HepG2 (cell line): Measurements from ENCODE around the gene AGFG1. TPM values are rescaled to one million over a fixed set of nuclear protein-coding genes. Genes with fewer than 3 reads are reported as not detected.

Experiments used
- ATAC-seq: fragments of 200-7000 bp; cut with Tn5 transposase; 3 replicates; pipeline ENCODE4 v1.9.1; 2020; ENCODE audit warnings: mild to moderate bottlenecking, moderate library complexity
- BruUV-seq: library from RNA; stranded (reverse); fragments of 400-500 nt; replicated peaks from 2 replicates; lab custom pipeline; 2021; lab: Mats Ljungman, UMichigan
- CTCF ChIA-PET: fragments of 300-600 bp; formaldehyde crosslinking; extraction: SDS; loops from one replicate; lab custom pipeline; 2021; ENCODE audit warnings: low total read pairs, inconsistent platforms, low intra/inter-chr PET ratio; lab: Yijun Ruan, JAX
- POLR2A ChIA-PET: fragments of 350-600 bp; sonication (Branson Sonifier 250); formaldehyde crosslinking; loops from one replicate; lab custom pipeline; 2020; ENCODE audit warnings: antibody characterized with exemption, inconsistent platforms; lab: Yijun Ruan, JAX
- DNase-seq: peaks from one replicate; pipeline ENCODE4 v3.0.0-alpha.2; 2015; ENCODE audit warnings: low spot score
- FAIRE-seq: peaks from 3 replicates; lab custom pipeline; 2011; peaks lifted over from hg19 to GRCh38; lab: Jason Lieb, UNC
- H2AFZ ChIP-seq: one replicate; pipeline ENCODE4 v1.6.1; 2011; ENCODE audit warnings: low read length, inconsistent platforms
- H3K27ac ChIP-seq: fragments of 300-600 bp; 3 replicates; pipeline ENCODE4 v1.8.0; 2011; ENCODE audit warnings: mixed run types, mild to moderate bottlenecking, mixed read lengths, low read length, inconsistent platforms; ENCODE audit not compliant: insufficient read depth; ENCODE audit errors: extremely low read length
- H3K27me3 ChIP-seq, 2 experiments: fragments of 200-600 bp in 1 of 2; 2 replicates in 1 of 2; 3 replicates in 1 of 2; pipeline versions ENCODE4 v1.6.0 to v1.8.0; 2011; ENCODE audit warnings: low read length in 2 of 2, mild to moderate bottlenecking in 2 of 2, moderate library complexity in 2 of 2, inconsistent platforms in 1 of 2; ENCODE audit not compliant: insufficient read depth in 2 of 2, control insufficient read depth in 1 of 2
- H3K36me3 ChIP-seq, 2 experiments: fragments of 200-600 bp in 1 of 2; replicated peaks in 1 of 2; 2 replicates in 1 of 2; 3 replicates in 1 of 2; pipeline versions ENCODE4 v1.5.1 to v1.8.0; 2011; ENCODE audit warnings: low read length in 2 of 2, inconsistent platforms in 1 of 2; ENCODE audit not compliant: insufficient read depth in 2 of 2, control insufficient read depth in 1 of 2
- H3K4me1 ChIP-seq: 2 replicates; pipeline ENCODE4 v1.5.1; 2012; ENCODE audit warnings: low read length, inconsistent platforms; ENCODE audit not compliant: insufficient read depth
- H3K4me2 ChIP-seq: 2 replicates; pipeline ENCODE4 v1.6.0; 2011; ENCODE audit warnings: low read depth, low read length, inconsistent platforms
- H3K4me3 ChIP-seq, 3 experiments: fragments of 200-600 bp in 1 of 3; sonication (generic), shearing (Covaris generic) in 1 of 3; replicated peaks in 1 of 3; 2 replicates each; pipeline ENCODE4 v1.5.1; 2011 to 2016; ENCODE audit warnings: low read length in 3 of 3, inconsistent platforms in 2 of 3, low read depth in 2 of 3, mild to moderate bottlenecking in 2 of 3, control low read depth in 1 of 3, mixed read lengths in 1 of 3; ENCODE audit not compliant: insufficient read depth in 1 of 3
- H3K79me2 ChIP-seq: one replicate; pipeline ENCODE4 v1.6.1; 2011; ENCODE audit warnings: low read length, inconsistent platforms; ENCODE audit not compliant: insufficient read depth
- H3K9ac ChIP-seq: 2 replicates; pipeline ENCODE4 v1.6.0; 2011; ENCODE audit warnings: mild to moderate bottlenecking, low read depth, low read length, inconsistent platforms; ENCODE audit not compliant: insufficient read depth
- H3K9me3 ChIP-seq: 2 replicates; pipeline ENCODE4 v1.5.1; 2012; ENCODE audit warnings: mild to moderate bottlenecking, low read length
- H4K20me1 ChIP-seq: 2 replicates; pipeline ENCODE4 v1.6.0; 2011; ENCODE audit warnings: inconsistent platforms, mild to moderate bottlenecking, low read length, moderate library complexity; ENCODE audit not compliant: insufficient read depth
- AGO2 ChIP-seq: fragments of 200-400 bp; formaldehyde crosslinking; optimal IDR thresholded peaks from 2 replicates; pipeline ENCODE3; 2017; ENCODE audit warnings: mild to moderate bottlenecking, low read depth, low read length, moderate library complexity
- CEBPB ChIP-seq: IDR thresholded peaks from 2 replicates; pipeline ENCODE4 v1.6.1; 2011; ENCODE audit warnings: low read depth, low read length, improper control_type of control experiment, borderline replicate concordance
- NCOA2 ChIP-seq: sonication (generic); formaldehyde crosslinking; IDR thresholded peaks from 2 replicates; pipeline ENCODE4 v1.8.0; 2022; ENCODE audit warnings: inconsistent platforms
- PCBP2 ChIP-seq: fragments of 200-400 bp; formaldehyde crosslinking; optimal IDR thresholded peaks from 2 replicates; pipeline ENCODE3; 2018; ENCODE audit warnings: low read length, low read depth; ENCODE audit not compliant: poor library complexity, severe bottlenecking
- STAG1 ChIP-seq: sonication (generic); formaldehyde crosslinking; IDR thresholded peaks from 2 replicates; pipeline ENCODE4 v1.4.0; 2020; ENCODE audit warnings: missing genetic modification reagents
- SYNCRIP ChIP-seq: fragments of 200-400 bp; formaldehyde crosslinking; IDR thresholded peaks from 2 replicates; pipeline ENCODE4 v1.6.1; 2018; ENCODE audit warnings: mild to moderate bottlenecking, low read depth, low read length; ENCODE audit not compliant: insufficient read depth
- USF2 ChIP-seq, 2 experiments: sonication (generic) in 1 of 2; formaldehyde crosslinking in 1 of 2; IDR thresholded peaks; 2 replicates each; pipeline versions ENCODE4 v1.5.1 to v1.6.1; 2011 to 2020; ENCODE audit warnings: borderline replicate concordance in 1 of 2, low read depth in 1 of 2, low read length in 1 of 2, mild to moderate bottlenecking in 1 of 2, missing genetic modification reagents in 1 of 2, moderate library complexity in 1 of 2
- ZNF788 ChIP-seq: sonication (generic); formaldehyde crosslinking; IDR thresholded peaks from 2 replicates; pipeline ENCODE4 v1.5.0; 2020; ENCODE audit warnings: mild to moderate bottlenecking, missing genetic modification reagents, borderline replicate concordance
- WGBS: methylation state at CpG from one replicate; pipeline ENCODE4 v1.1.6; 2017; ENCODE audit warnings: low lambda C conversion rate; 5-methylcytosine and 5-hydroxymethylcytosine counted together
- in situ Hi-C: cut with HindIII; loops from 2 replicates; pipeline ENCODE4 v1.10.0; 2017; ENCODE audit warnings: low pct_unique_long_range_greater_than_20kb; ENCODE audit not compliant: extremely low pct_ligation_motif_present
- intact Hi-C: fragments of 100-400 bp; cut with micrococcal nuclease; formaldehyde crosslinking; loops from one replicate; pipeline ENCODE4 v1.10.0; 2022; ENCODE audit not compliant: unreplicated experiment
- polyA plus RNA-seq, 8 experiments: library from polyadenylated mRNA; depleted of rRNA in 3 of 8; stranded (reverse) in 7 of 8; unstranded in 1 of 8; fragments of >200 nt; fragmentation: Illumina TruSeq in 4 of 8; extraction: Trizol in 4 of 8; gene quantifications; 2 replicates each; pipeline versions ENCODE4 v1.2.1 to v1.2.3, GENCODE V29; 2011 to 2016; ENCODE audit warnings: low read depth in 4 of 8, missing spikeins in 1 of 8, mixed read lengths in 1 of 8; ENCODE audit not compliant: insufficient read depth in 1 of 8
- total RNA-seq, 5 experiments: library from RNA; depleted of rRNA; stranded (reverse); fragments of >200 nt; fragmentation: Illumina TruSeq; extraction: Trizol; gene quantifications; 2 replicates each; pipeline ENCODE4 v1.2.3, GENCODE V29; 2016; ENCODE audit warnings: low read depth in 1 of 5
- TF ChIP-seq, protein P1 (sequence below): sonication (generic); formaldehyde crosslinking; IDR thresholded peaks from 2 replicates; pipeline ENCODE4 v1.5.0; 2020; ENCODE audit warnings: mild to moderate bottlenecking, missing genetic modification reagents, moderate library complexity

The AGFG1 gene
- total and polyA plus RNA-seq, 2 of the 13 experiments (the other 11 are each of a cell fraction or from before 2014, with no cell fraction given): 145 to 168 TPM

DNA sequence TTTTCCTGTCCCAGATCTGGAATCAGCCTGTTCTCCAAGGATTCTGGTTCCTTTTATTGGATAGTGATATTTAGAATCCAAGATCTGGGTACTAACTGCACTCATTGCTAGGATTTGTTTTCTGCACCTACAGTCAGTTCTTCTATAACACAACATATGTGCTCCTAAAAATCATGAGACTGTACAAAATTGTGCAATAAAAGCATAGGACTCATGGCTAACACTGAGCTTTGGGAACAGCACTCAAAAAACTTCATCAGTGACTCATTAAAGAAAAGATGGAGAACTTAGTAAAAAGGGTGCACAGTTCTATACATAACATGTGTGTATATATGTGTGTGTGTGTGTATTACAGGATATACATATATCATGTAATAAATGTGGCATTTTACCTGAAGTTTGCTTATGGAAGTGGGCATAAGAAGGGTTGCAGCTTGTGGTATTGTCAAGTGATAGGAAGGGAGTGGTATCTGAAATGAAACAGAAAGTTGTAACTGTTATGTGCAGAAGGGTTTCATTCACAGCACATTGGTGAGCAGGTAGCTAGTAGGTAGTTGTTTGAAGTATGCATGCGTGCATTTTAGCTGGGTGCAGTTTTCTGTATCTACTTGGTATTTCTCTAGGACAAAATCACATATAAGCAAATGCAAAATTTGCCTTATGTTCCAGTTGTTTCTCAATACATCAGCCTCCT lies 120.9 kb downstream of the AGFG1 start:
- BruUV-seq: no TSS peak
- Histone ChIP-seq H3K27me3 (peaks cover 0 to 5% of the 10 kb centered on the region in 2 experiments; a peak in 1 of 5 replicates), H4K20me1 (no peaks in the 10 kb centered on the region), H3K27ac (no peak overlapping the region), H3K79me2 (no peaks in the 10 kb centered on the region), H3K4me2 (no peak overlapping the region), H3K9me3 (no peaks in the 10 kb centered on the region), H3K4me3 (no peak overlapping the region), H3K4me1 (peaks cover 4% of the 10 kb centered on the region; the same call in 1 of the 2 replicates), H3K9ac (no peak overlapping the region), H3K36me3 (no peaks in the 10 kb centered on the region), H2AFZ (no peak overlapping the region)
- DNase-seq: no peak
- CTCF ChIA-PET: no interaction called here
- WGBS: 50% methylated on average over 1 of the region's 1 CpG
- POLR2A ChIA-PET: no interaction called here
- ATAC-seq: no peak
- intact Hi-C loops (no loop called here), in situ Hi-C loops (no loop called here)
- TF ChIP-seq CEBPB (peak; percentile 53; the same call in 1 of the 2 replicates), ZNF788 (CRISPR knock-in tag) (no peak)
- FAIRE-seq: no peak

GRCh38 chr2:227595797-227596196 lies 123.8 kb downstream of the AGFG1 start:
- intact Hi-C loops (no loop called here), in situ Hi-C loops (no loop called here)
- Histone ChIP-seq H3K9ac (no peak overlapping the region), H4K20me1 (no peaks in the 10 kb centered on the region), H3K27me3 (peaks cover 0 to 5% of the 10 kb centered on the region in 2 experiments; a peak in 1 of 5 replicates), H3K4me1 (peaks cover 7% of the 10 kb centered on the region; the same call in 1 of the 2 replicates), H3K4me3 (no peak overlapping the region), H3K9me3 (no peaks in the 10 kb centered on the region), H3K4me2 (no peak overlapping the region), H3K79me2 (no peaks in the 10 kb centered on the region), H3K36me3 (no peaks in the 10 kb centered on the region), H3K27ac (no peak overlapping the region), H2AFZ (peak overlapping the region; percentile 37)
- FAIRE-seq (no peak), ATAC-seq (peak; percentile 72), DNase-seq (no peak)
- CTCF ChIA-PET: no interaction called here
- TF ChIP-seq AGO2 (no peak), USF2 (IDR thresholded peaks at IDR 0.05; ENCODE audit: low read depth, low read length) (no peak), USF2 (CRISPR knock-in tag; IDR thresholded peaks at IDR 0.05; ENCODE audit: borderline replicate concordance) (no peak), STAG1 (CRISPR knock-in tag) (peak; percentile 6; the same call in 1 of the 2 replicates), PCBP2 (no peak), ZNF788 (CRISPR knock-in tag) (no peak), NCOA2 (CRISPR knock-in tag) (no peak), SYNCRIP (no peak)
- TF ChIP-seq, protein P1, sequence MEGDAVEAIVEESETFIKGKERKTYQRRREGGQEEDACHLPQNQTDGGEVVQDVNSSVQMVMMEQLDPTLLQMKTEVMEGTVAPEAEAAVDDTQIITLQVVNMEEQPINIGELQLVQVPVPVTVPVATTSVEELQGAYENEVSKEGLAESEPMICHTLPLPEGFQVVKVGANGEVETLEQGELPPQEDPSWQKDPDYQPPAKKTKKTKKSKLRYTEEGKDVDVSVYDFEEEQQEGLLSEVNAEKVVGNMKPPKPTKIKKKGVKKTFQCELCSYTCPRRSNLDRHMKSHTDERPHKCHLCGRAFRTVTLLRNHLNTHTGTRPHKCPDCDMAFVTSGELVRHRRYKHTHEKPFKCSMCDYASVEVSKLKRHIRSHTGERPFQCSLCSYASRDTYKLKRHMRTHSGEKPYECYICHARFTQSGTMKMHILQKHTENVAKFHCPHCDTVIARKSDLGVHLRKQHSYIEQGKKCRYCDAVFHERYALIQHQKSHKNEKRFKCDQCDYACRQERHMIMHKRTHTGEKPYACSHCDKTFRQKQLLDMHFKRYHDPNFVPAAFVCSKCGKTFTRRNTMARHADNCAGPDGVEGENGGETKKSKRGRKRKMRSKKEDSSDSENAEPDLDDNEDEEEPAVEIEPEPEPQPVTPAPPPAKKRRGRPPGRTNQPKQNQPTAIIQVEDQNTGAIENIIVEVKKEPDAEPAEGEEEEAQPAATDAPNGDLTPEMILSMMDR (CRISPR knock-in tag): peak; percentile 20; the same call in 1 of the 2 replicates
- POLR2A ChIA-PET: no interaction called here
- 23% methylated on average over 4 of the region's 4 CpGs for WGBS
- no TSS peak for BruUV-seq
